ENCODE results near the gene LZTR1.

GRCh38 chr22:20996598-20997535 lies 14.8 kb downstream of the LZTR1 start:
- TF ChIP-seq POLR2AphosphoS5 (IDR thresholded peaks at IDR 0.05; ENCODE audit: borderline replicate concordance, low read depth, low read length) (no peak), EZH2 (IDR thresholded peaks at IDR 0.05) (no peak), FOXP2 (optimal IDR thresholded peaks at IDR 0.05; ENCODE audit: control extremely low read depth, extremely low read length, insufficient read depth) (no peak)
